Fibroblast of villous mesenchyme (primary cell): ENCODE data around the gene AAK1. TPM values are rescaled to one million over a fixed set of nuclear protein-coding genes. Genes with fewer than 3 reads are reported as not detected.
A peak's percentile ranks its signal among the peaks of the same experiment; 100 is the strongest.

ENCODE experiments used
- DNase-seq: peaks from one replicate; pipeline ENCODE4 v3.0.0-alpha.2; 2010; ENCODE audit warnings: low read depth
- H3K4me3 ChIP-seq: 2 replicates; pipeline ENCODE4 v1.5.1; 2011; ENCODE audit warnings: low read depth, mild to moderate bottlenecking, low read length
- total RNA-seq: library from RNA; depleted of rRNA; stranded (reverse); fragments of >200 nt; gene quantifications from 2 replicates; pipeline ENCODE4 v1.2.3, GENCODE V29; 2012
- TF ChIP-seq, protein P1 (sequence below): IDR thresholded peaks from 2 replicates; pipeline ENCODE4 v1.5.1; 2012; ENCODE audit warnings: low read depth, mild to moderate bottlenecking, low read length; ENCODE audit not compliant: insufficient read depth

AAK1 gene
- total RNA-seq, 1 donor: 68.2 TPM

DNA sequence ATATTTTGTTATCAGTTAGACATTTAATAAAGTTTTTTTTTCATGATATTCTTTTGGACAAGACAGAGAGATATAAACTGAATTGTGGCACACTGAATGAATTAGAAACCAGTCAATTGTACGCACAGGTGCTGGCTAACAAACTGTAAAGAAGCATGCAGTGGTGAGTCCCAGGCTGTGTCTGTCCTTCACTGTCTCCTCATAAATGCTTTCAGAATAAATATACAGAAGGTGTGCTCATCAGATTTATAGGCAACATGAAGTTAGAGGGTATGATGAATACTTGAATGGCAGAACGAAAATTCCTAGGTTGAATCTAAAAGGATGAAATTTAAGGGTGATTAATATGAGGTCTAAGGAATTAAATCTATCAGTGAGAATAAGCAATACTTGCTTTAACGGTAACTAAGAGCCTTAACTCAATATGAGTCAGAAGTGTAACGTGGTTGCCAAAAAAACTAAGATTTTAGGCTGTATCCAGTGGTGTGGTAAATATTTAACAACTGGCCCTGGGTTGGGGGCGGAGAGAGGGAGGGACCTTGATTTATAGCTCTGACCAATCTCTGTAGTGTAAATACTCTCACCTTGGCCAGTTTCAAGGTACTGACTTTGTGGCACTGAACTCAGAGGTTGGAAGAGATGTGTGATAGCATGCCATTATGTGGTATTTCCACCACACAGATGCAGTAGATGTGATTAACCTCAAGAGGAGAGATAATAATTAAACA lies 41.9 kb upstream of the AAK1 start:
- TF ChIP-seq, protein P1, sequence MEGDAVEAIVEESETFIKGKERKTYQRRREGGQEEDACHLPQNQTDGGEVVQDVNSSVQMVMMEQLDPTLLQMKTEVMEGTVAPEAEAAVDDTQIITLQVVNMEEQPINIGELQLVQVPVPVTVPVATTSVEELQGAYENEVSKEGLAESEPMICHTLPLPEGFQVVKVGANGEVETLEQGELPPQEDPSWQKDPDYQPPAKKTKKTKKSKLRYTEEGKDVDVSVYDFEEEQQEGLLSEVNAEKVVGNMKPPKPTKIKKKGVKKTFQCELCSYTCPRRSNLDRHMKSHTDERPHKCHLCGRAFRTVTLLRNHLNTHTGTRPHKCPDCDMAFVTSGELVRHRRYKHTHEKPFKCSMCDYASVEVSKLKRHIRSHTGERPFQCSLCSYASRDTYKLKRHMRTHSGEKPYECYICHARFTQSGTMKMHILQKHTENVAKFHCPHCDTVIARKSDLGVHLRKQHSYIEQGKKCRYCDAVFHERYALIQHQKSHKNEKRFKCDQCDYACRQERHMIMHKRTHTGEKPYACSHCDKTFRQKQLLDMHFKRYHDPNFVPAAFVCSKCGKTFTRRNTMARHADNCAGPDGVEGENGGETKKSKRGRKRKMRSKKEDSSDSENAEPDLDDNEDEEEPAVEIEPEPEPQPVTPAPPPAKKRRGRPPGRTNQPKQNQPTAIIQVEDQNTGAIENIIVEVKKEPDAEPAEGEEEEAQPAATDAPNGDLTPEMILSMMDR: no peak
- H3K4me3 ChIP-seq: no peak overlapping the region
- DNase-seq: no peak

DNA sequence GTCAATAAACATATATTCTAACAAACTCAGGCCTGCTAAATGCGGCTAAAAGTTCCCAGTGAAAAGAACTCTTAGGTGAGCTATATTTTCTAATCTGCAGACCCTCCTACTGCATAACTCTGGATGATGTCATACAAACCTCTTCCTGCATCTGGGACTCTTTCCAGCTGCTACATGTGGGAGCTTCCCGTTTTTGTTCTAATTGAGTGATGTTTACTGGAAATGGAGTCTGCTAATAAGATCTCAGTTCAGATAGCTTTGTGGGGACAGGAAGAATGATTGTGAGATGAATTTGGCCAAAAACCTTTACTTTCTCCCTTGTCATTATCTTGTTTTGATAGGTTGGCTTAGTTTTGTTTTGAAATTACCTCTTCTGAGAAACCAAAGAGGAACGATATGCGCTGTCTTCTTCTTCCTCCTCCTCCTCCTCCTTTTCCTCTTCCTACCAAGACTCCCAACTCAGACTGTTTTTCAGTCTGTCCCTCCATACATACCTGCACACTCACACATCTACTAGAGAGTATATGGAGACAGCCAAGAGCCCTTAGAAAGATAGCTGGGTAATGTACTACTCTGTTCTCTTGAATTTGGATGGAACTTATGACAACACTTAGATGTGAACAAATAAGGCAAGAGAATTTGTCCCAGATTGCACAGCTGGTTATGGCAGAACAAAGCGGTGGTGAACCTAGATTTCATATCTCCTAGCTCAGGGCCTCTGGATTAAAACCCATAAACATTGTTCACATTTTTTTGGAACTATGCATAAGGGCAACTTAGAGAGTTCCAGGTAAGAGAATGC lies 39.8 kb upstream of the AAK1 start:
- TF ChIP-seq, protein P1: no peak
- no peak overlapping the region for H3K4me3 ChIP-seq
- DNase-seq: peak; percentile 87

- TF ChIP-seq, protein P1: no peak
- DNase-seq: peak; percentile 37
- H3K4me3 ChIP-seq: no peak overlapping the region
Observed at GRCh38 chr2:69682525-69682924, 39.0 kb upstream of the AAK1 start.

DNA sequence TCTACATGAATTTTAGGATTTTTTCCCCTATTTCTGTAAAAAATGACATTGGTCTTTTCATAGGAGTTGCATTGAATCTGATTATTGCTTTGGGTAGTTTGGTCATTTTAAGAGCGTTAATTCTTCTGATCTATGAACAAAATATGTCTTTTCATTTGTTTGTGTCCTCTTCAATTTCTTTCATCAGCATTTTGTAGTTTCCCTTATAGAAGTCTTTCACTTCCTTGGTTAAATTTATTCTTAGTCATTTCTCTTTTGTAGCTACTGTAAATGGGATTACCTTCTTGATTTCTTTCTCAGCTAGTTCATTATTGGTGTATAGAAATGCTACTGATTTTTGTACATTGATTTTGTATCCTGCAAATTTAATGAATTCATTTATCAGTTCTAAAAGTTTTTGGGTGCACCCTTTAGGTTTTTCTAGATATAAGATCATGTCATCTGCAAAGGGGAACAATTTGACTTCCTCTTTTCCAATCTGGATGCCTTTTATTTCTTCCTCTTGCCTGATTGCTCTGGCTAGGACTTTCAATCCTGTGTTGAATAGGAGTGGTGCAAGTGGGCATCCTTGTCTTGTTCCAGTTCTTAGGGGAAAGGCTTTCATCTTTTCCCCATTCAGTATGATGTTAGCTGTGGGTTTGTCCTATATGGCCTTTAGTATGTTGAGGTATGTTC lies 36.6 kb upstream of the AAK1 start:
- DNase-seq: no peak
- no peak overlapping the region for H3K4me3 ChIP-seq
- TF ChIP-seq, protein P1: no peak

DNA sequence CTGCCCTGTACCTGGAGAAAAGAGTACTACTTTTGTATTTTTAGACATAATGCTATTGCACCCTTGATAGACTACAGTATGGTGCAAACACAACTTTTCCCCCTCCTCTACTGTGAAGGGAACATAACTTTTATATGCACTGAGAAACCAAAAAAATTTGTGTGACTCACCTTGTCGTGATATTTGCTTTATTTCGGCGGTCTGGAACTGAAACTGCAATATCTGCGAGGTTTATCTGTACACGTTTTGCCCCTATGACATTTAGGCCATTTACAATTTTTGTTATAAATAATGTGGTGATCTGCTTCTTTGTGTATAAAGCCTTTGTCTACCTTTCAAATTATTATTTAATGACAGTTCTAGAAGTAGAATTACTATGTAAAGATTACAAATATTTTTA lies 34.4 kb upstream of the AAK1 start:
- DNase-seq: no peak
- TF ChIP-seq, protein P1: no peak
- H3K4me3 ChIP-seq: no peak overlapping the region

DNA sequence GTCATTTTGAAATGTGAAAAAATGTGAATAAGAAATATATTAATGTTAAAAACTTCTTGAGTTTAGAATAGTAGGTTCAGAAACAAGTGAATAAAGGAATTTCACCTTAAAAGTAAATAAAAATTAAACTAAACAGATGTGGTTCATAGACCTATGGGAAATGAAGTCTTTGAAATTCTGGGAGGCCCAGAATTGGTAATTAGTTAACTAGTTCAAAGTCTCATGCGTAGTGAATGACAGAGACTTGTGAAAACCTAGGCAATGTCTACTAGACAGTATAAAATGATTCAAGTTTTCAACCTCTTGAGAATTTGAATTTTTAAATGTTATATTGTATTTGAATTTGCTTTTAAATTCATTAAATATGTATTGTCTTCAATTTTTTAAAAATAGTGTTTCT lies 32.6 kb upstream of the AAK1 start:
- DNase-seq: no peak
- no peak overlapping the region for H3K4me3 ChIP-seq
- TF ChIP-seq, protein P1: no peak
